GM12878 (cell line): ENCODE results near the gene ANAPC7. TPM values are rescaled to one million over a fixed set of nuclear protein-coding genes. Genes with fewer than 3 reads are reported as not detected.

Experiments used
- ATAC-seq: fragments of 200-7000 bp; cut with Tn5 transposase; 3 replicates; pipeline ENCODE4 v1.9.1; 2020; ENCODE audit warnings: mild to moderate bottlenecking, moderate library complexity
- BruUV-seq: library from RNA; stranded (reverse); fragments of 400-500 nt; replicated peaks from 2 replicates; lab custom pipeline; 2021; lab: Mats Ljungman, UMichigan
- CTCF ChIA-PET: fragments of 300-600 bp; sonication (Branson Sonifier 250); formaldehyde crosslinking; extraction: SDS; loops from one replicate; lab custom pipeline; 2021; ENCODE audit warnings: inconsistent platforms; lab: Yijun Ruan, JAX
- POLR2A ChIA-PET: fragments of 350-600 bp; formaldehyde crosslinking; extraction: SDS; loops from one replicate; lab custom pipeline; 2021; ENCODE audit warnings: inconsistent platforms; lab: Charles Lee
- RAD21 ChIA-PET: fragments of 300-600 bp; sonication (Branson Sonifier 250); formaldehyde crosslinking; loops from one replicate; lab custom pipeline; 2023; ENCODE audit warnings: antibody characterized with exemption; ENCODE audit not compliant: unreplicated experiment; lab: Charles Lee
- SMC1A ChIA-PET: fragments of 300-600 bp; sonication (Branson Sonifier 250); formaldehyde crosslinking; loops from one replicate; lab custom pipeline; 2023; ENCODE audit not compliant: unreplicated experiment, uncharacterized antibody; lab: Charles Lee
- DNase-seq: peaks from one replicate; pipeline ENCODE4 v3.0.0-alpha.2; 2011; ENCODE audit warnings: low read depth, low spot score
- FAIRE-seq: peaks from 3 replicates; lab custom pipeline; 2011; peaks lifted over from hg19 to GRCh38; lab: Jason Lieb, UNC
- H2AFZ ChIP-seq: 2 replicates; pipeline ENCODE4 v1.6.0; 2011; ENCODE audit warnings: low read depth, low read length, control low read depth; ENCODE audit not compliant: control insufficient read depth
- H3K27ac ChIP-seq: 2 replicates; pipeline ENCODE4 v1.5.1; 2011; ENCODE audit warnings: control low read depth; ENCODE audit not compliant: control insufficient read depth, insufficient read depth
- H3K27me3 ChIP-seq, 2 experiments: replicated peaks in 1 of 2; 2 replicates each; pipeline versions ENCODE4 v1.6.0 to v1.6.1; 2011; ENCODE audit warnings: low read length in 1 of 2; ENCODE audit not compliant: control insufficient read depth in 2 of 2, insufficient read depth in 2 of 2
- H3K36me3 ChIP-seq, 2 experiments: 2 replicates each; pipeline ENCODE4 v1.5.1; 2011; ENCODE audit warnings: low read length in 1 of 2; ENCODE audit not compliant: control insufficient read depth in 2 of 2, insufficient read depth in 2 of 2
- H3K4me1 ChIP-seq: 2 replicates; pipeline ENCODE4 v1.6.1; 2011; ENCODE audit warnings: mild to moderate bottlenecking, low read length, moderate library complexity, mixed read lengths; ENCODE audit not compliant: control insufficient read depth, insufficient read depth
- H3K4me2 ChIP-seq: 2 replicates; pipeline ENCODE4 v1.6.0; 2011; ENCODE audit warnings: control low read depth; ENCODE audit not compliant: control insufficient read depth, insufficient read depth
- H3K4me3 ChIP-seq: fragments of 200-600 bp; sonication (generic); 2 replicates; pipeline ENCODE4 v1.5.1; 2016
- H3K79me2 ChIP-seq: 2 replicates; pipeline ENCODE4 v1.6.0; 2011; ENCODE audit warnings: low read length; ENCODE audit not compliant: control insufficient read depth, insufficient read depth
- H3K9ac ChIP-seq: 2 replicates; pipeline ENCODE4 v1.8.0; 2011; ENCODE audit warnings: low read length, control low read depth, mixed read lengths; ENCODE audit not compliant: control insufficient read depth, insufficient read depth
- H3K9me3 ChIP-seq: replicated peaks from 3 replicates; pipeline ENCODE4 v1.5.1; 2011; ENCODE audit warnings: mild to moderate bottlenecking, low read length; ENCODE audit not compliant: control insufficient read depth, insufficient read depth
- H4K20me1 ChIP-seq: 2 replicates; pipeline ENCODE4 v1.6.0; 2011; ENCODE audit not compliant: control insufficient read depth, insufficient read depth
- E2F8 ChIP-seq: fragments of 450-650 bp; IDR thresholded peaks from 2 replicates; pipeline ENCODE4 v1.6.1; 2018; ENCODE audit warnings: mild to moderate bottlenecking, low read depth, moderate library complexity; ENCODE audit not compliant: partially characterized antibody
- GATAD2B ChIP-seq: fragments of 450-650 bp; conservative IDR thresholded peaks from 2 replicates; pipeline ENCODE4 v1.6.1; 2017; ENCODE audit warnings: low read depth, mild to moderate bottlenecking, moderate library complexity
- IRF4 ChIP-seq: IDR thresholded peaks from 2 replicates; pipeline ENCODE4 v1.6.1; 2011; ENCODE audit warnings: low read depth, low read length
- NFYA ChIP-seq: IDR thresholded peaks from 2 replicates; pipeline ENCODE4 v1.6.1; 2011; ENCODE audit warnings: low read depth, mild to moderate bottlenecking, low read length, improper control_type of control experiment, borderline replicate concordance
- RBBP5 ChIP-seq: fragments of 200-600 bp; sonication (generic); conservative IDR thresholded peaks from 2 replicates; pipeline ENCODE4 v1.6.1; 2016
- RELA ChIP-seq: fragments of 450-650 bp; IDR thresholded peaks from 2 replicates; pipeline ENCODE4 v1.8.0; 2014; ENCODE audit warnings: borderline replicate concordance; ENCODE audit not compliant: partially characterized antibody
- SIN3A ChIP-seq: IDR thresholded peaks from 2 replicates; pipeline ENCODE4 v1.6.1; 2012; ENCODE audit warnings: low read depth, low read length, improper control_type of control experiment
- SMAD1 ChIP-seq: fragments of 450-650 bp; IDR thresholded peaks from 2 replicates; pipeline ENCODE4 v1.6.1; 2018; ENCODE audit warnings: mild to moderate bottlenecking, low read depth; ENCODE audit not compliant: partially characterized antibody
- SUZ12 ChIP-seq: fragments of 200-600 bp; sonication (generic); IDR thresholded peaks from one replicate; pipeline ENCODE4 v1.6.1; 2018; ENCODE audit warnings: antibody characterized with exemption, mild to moderate bottlenecking; ENCODE audit not compliant: unreplicated experiment
- WGBS: methylation state at CpG from one replicate; pipeline ENCODE4 v1.1.6; 2016; ENCODE audit warnings: low lambda C conversion rate; ENCODE audit not compliant: insufficient replicate concordance, insufficient coverage; ENCODE audit errors: missing lambda C conversion rate; 5-methylcytosine and 5-hydroxymethylcytosine counted together
- in situ Hi-C: fragments of 300-500 bp; cut with MboI; formaldehyde crosslinking; loops from 9 replicates; pipeline ENCODE4 v1.14.3; 2018; ENCODE audit warnings: mixed read lengths
- intact Hi-C: fragments of 100-400 bp; cut with micrococcal nuclease; formaldehyde crosslinking; loops from one replicate; pipeline ENCODE4 v1.14.2; 2022; ENCODE audit not compliant: unreplicated experiment
- polyA plus RNA-seq, 11 experiments: library from polyadenylated mRNA; depleted of rRNA in 4 of 11; unstranded in 6 of 11; stranded (reverse) in 5 of 11; fragments of >200 nt; fragmentation: Nextera tagmentation in 4 of 11; fragmentation: Illumina TruSeq in 1 of 11; extraction: Ambion mirVana in 4 of 11; extraction: Trizol in 1 of 11; gene quantifications; 1 replicate in 1 of 11; 2 replicates in 10 of 11; pipeline versions ENCODE4 v1.2.1 to v1.2.3, GENCODE V29; 2011 to 2016; ENCODE audit warnings: inconsistent platforms in 2 of 11, missing spikeins in 2 of 11, low read depth in 1 of 11
- total RNA-seq, 4 experiments: library from RNA; depleted of rRNA in 3 of 4; stranded (reverse); fragments of >200 nt in 3 of 4; fragmentation: Illumina TruSeq in 1 of 4; extraction: Trizol in 1 of 4; gene quantifications; 2 replicates each; pipeline versions ENCODE4 v1.2.1 to v1.2.3, GENCODE V29; 2013 to 2021
- TF ChIP-seq, protein P1 (sequence below): fragments of 450-650 bp; formaldehyde crosslinking; IDR thresholded peaks from 2 replicates; pipeline ENCODE4 v1.4.0; 2022; ENCODE audit warnings: mild to moderate bottlenecking, moderate library complexity
- TF ChIP-seq, protein P2 (sequence below): IDR thresholded peaks from 2 replicates; pipeline ENCODE4 v1.6.1; 2012; ENCODE audit warnings: low read length, inconsistent platforms

ANAPC7 gene
- total and polyA plus RNA-seq, 10 of the 15 experiments (the other 5 are each of a cell fraction or from before 2014, with no cell fraction given) = 24.5 to 77.9 (median 58.6) TPM

- no peak overlapping the region for H3K4me3 ChIP-seq
- H3K27me3 ChIP-seq = no peaks in the 10 kb centered on the region
- FAIRE-seq = no peak
- peaks cover 21% of the 10 kb centered on the region for H3K4me1 ChIP-seq
- 22% methylated on average over 13 of the region's 13 CpGs for WGBS
- ChIA-PET RAD21 (interaction anchor here (0.9 to 2.0 kb wide), 5 partner anchors 14 to 79 kb away, joined by 3 to 10 read pairs (median 5); partner anchors contain the start of gene ARPC3), POLR2A (interaction anchor here (0.6 to 1.1 kb wide), 5 partner anchors 8 to 335 kb away, joined by 3 to 9 read pairs (median 3); no protein-coding TSS in a partner anchor), CTCF (interaction anchor here (0.7 to 1.9 kb wide), 6 partner anchors 10 to 231 kb away, joined by 3 to 7 read pairs (median 4); no protein-coding TSS in a partner anchor), SMC1A (interaction anchor here (1.0 to 1.7 kb wide), 6 partner anchors 13 to 48 kb away, joined by 3 to 10 read pairs (median 4); no protein-coding TSS in a partner anchor)
- no TSS peak for BruUV-seq
- H2AFZ ChIP-seq = peak overlapping the region; percentile 15; the same call in 1 of the 2 replicates
- ATAC-seq = peak; percentile 88
- intact Hi-C loops = no loop called here
- no peak overlapping the region; the same call in 1 of the 2 replicates for H3K9ac ChIP-seq
- peak overlapping the region; percentile 37 for H3K27ac ChIP-seq
- H3K4me2 ChIP-seq = peak overlapping the region; percentile 30
- no peaks in the 10 kb centered on the region for H3K79me2 ChIP-seq
- in situ Hi-C loops = no loop called here
- no peaks in the 10 kb centered on the region for H3K9me3 ChIP-seq
- no peaks in the 10 kb centered on the region for H4K20me1 ChIP-seq
- peaks cover 22 to 23% of the 10 kb centered on the region in 2 experiments for H3K36me3 ChIP-seq
- DNase-seq = peak; percentile 57
- TF ChIP-seq, protein P1, sequence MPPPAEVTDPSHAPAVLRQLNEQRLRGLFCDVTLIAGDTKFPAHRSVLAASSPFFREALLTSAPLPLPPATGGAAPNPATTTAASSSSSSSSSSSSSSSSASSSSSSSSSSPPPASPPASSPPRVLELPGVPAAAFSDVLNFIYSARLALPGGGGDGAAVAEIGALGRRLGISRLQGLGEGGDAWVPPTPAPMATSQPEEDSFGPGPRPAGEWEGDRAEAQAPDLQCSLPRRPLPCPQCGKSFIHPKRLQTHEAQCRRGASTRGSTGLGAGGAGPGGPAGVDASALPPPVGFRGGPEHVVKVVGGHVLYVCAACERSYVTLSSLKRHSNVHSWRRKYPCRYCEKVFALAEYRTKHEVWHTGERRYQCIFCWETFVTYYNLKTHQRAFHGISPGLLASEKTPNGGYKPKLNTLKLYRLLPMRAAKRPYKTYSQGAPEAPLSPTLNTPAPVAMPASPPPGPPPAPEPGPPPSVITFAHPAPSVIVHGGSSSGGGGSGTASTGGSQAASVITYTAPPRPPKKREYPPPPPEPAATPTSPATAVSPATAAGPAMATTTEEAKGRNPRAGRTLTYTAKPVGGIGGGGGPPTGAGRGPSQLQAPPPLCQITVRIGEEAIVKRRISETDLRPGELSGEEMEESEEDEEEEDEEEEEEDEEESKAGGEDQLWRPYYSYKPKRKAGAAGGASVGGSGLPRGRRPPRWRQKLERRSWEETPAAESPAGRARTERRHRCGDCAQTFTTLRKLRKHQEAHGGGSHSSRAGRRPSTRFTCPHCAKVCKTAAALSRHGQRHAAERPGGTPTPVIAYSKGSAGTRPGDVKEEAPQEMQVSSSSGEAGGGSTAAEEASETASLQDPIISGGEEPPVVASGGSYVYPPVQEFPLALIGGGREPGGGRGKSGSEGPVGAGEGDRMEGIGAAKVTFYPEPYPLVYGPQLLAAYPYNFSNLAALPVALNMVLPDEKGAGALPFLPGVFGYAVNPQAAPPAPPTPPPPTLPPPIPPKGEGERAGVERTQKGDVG = no peak
- no peak for TF ChIP-seq GATAD2B
- peak; percentile 85 for TF ChIP-seq RELA
- TF ChIP-seq, protein P2, sequence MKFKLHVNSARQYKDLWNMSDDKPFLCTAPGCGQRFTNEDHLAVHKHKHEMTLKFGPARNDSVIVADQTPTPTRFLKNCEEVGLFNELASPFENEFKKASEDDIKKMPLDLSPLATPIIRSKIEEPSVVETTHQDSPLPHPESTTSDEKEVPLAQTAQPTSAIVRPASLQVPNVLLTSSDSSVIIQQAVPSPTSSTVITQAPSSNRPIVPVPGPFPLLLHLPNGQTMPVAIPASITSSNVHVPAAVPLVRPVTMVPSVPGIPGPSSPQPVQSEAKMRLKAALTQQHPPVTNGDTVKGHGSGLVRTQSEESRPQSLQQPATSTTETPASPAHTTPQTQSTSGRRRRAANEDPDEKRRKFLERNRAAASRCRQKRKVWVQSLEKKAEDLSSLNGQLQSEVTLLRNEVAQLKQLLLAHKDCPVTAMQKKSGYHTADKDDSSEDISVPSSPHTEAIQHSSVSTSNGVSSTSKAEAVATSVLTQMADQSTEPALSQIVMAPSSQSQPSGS = no peak
- 0 out of 2 replicates have a peak, but pooled peaks have one; percentile 8 for TF ChIP-seq IRF4
- no peak for TF ChIP-seq SUZ12
- TF ChIP-seq NFYA = no peak
- no peak for TF ChIP-seq SMAD1
- no peak for TF ChIP-seq E2F8
- TF ChIP-seq SIN3A = no peak
- no peak for TF ChIP-seq RBBP5
Observed at GRCh38 chr12:110371408-110372055, 32.0 kb downstream of the ANAPC7 start.
